ENCODE results near the gene SEC14L5. TPM values are rescaled to one million over a fixed set of nuclear protein-coding genes. Genes with fewer than 3 reads are reported as not detected.

The SEC14L5 gene
- total RNA-seq, 2 donors from 2014 or later, result 0.74 to 0.77 TPM

DNA sequence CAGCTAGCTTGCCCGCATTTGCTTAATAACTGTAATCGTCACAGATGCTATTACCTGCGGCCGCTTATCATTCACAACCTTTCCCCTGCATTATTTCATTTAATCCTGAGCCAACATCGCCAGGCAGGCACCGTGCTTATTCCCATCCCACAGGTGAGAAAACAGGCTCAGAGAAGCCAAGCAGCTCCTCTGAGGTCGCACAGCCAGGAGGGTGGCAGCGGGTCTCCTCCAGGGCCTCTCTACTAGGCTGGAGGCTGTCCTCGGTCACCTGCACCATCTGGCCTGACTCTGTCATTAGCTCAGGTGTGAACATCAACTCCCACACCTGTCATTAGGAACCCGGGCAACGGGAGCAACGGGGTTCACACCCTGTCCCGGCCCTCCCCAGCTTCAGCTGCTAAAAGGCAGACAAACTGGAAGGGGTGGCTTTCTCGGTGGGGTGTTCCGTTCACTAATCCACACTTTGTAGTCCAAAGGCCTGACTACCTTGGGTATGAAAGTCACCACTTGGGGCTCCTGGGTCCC is 24.2 kb upstream of the SEC14L5 start:
- Histone ChIP-seq H3K4me3 (no peak overlapping the region), H3K27ac (peak overlapping the region in 1 of 2 donors; percentile 90), H3K36me3 (no peaks in the 10 kb centered on the region), H3K27me3 (replicated peaks; ENCODE audit: insufficient read depth) (no peaks in the 10 kb centered on the region), H3K9me3 (no peaks in the 10 kb centered on the region), H3K4me1 (replicated peaks) (peaks cover 2% of the 10 kb centered on the region)
- TF ChIP-seq POLR2AphosphoS5 (IDR thresholded peaks at IDR 0.05) (no peak), POLR2A (IDR thresholded peaks at IDR 0.05) (no peak)
- TF ChIP-seq, protein P1, sequence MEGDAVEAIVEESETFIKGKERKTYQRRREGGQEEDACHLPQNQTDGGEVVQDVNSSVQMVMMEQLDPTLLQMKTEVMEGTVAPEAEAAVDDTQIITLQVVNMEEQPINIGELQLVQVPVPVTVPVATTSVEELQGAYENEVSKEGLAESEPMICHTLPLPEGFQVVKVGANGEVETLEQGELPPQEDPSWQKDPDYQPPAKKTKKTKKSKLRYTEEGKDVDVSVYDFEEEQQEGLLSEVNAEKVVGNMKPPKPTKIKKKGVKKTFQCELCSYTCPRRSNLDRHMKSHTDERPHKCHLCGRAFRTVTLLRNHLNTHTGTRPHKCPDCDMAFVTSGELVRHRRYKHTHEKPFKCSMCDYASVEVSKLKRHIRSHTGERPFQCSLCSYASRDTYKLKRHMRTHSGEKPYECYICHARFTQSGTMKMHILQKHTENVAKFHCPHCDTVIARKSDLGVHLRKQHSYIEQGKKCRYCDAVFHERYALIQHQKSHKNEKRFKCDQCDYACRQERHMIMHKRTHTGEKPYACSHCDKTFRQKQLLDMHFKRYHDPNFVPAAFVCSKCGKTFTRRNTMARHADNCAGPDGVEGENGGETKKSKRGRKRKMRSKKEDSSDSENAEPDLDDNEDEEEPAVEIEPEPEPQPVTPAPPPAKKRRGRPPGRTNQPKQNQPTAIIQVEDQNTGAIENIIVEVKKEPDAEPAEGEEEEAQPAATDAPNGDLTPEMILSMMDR (IDR thresholded peaks at IDR 0.05), result no peak
- WGBS, result 77% methylated on average over 15 of the region's 15 CpGs
- intact Hi-C loops (cut with DNase I), result no loop called here
- DNase-seq (ENCODE audit: low spot score), result no peak

DNA sequence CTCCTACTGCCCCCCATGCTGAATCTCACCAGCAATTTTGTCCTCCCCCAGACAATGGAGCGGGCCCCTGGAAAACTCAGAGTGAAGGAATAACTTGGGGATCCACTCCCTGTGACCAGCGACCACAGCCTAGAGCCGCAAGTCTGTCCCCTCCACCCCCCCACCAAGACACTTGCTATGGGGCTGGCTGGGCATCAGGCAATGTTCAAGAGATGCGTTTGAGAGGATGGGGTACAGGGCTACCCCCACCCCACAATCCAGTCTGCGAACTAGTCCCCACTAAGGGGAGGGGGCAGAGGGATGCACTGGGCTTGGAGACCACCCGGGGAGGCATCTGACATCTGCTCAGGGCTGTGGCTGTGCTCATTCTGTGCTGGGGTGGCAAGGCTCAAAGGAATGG is 23.5 kb upstream of the SEC14L5 start:
- no peaks in the 10 kb centered on the region for H3K36me3 ChIP-seq
- peak overlapping the region; percentile 86 to 90 for H3K27ac ChIP-seq
- 91% methylated on average over 6 of the region's 6 CpGs for WGBS
- no peak overlapping the region for H3K4me3 ChIP-seq
- H3K27me3 ChIP-seq (replicated peaks; ENCODE audit: insufficient read depth), result no peaks in the 10 kb centered on the region
- TF ChIP-seq POLR2A (IDR thresholded peaks at IDR 0.05) (no peak), POLR2AphosphoS5 (IDR thresholded peaks at IDR 0.05) (no peak)
- TF ChIP-seq, protein P1 (IDR thresholded peaks at IDR 0.05), result no peak
- peaks cover 2% of the 10 kb centered on the region for H3K4me1 ChIP-seq (replicated peaks)
- no peaks in the 10 kb centered on the region for H3K9me3 ChIP-seq
- intact Hi-C loops (cut with DNase I), result no loop called here
- DNase-seq (ENCODE audit: low spot score), result no peak

- Histone ChIP-seq H3K9me3 (no peaks in the 10 kb centered on the region), H3K36me3 (no peaks in the 10 kb centered on the region), H3K4me3 (peak overlapping the region; percentile 66 to 73), H3K27ac (peak overlapping the region; percentile 86 to 90), H3K4me1 (replicated peaks) (peaks cover 2% of the 10 kb centered on the region), H3K27me3 (replicated peaks; ENCODE audit: insufficient read depth) (no peaks in the 10 kb centered on the region)
- intact Hi-C loops (cut with DNase I), result no loop called here
- peak; percentile 91 for DNase-seq (ENCODE audit: low spot score)
- TF ChIP-seq, protein P1 (IDR thresholded peaks at IDR 0.05), result no peak
- TF ChIP-seq POLR2A (IDR thresholded peaks at IDR 0.05) (no peak), POLR2AphosphoS5 (IDR thresholded peaks at IDR 0.05) (peak; percentile 93)
- 37% methylated on average over 19 of the region's 19 CpGs for WGBS
Measured at GRCh38 chr16:4935241-4935855, 22.8 kb upstream of the SEC14L5 start.

DNA sequence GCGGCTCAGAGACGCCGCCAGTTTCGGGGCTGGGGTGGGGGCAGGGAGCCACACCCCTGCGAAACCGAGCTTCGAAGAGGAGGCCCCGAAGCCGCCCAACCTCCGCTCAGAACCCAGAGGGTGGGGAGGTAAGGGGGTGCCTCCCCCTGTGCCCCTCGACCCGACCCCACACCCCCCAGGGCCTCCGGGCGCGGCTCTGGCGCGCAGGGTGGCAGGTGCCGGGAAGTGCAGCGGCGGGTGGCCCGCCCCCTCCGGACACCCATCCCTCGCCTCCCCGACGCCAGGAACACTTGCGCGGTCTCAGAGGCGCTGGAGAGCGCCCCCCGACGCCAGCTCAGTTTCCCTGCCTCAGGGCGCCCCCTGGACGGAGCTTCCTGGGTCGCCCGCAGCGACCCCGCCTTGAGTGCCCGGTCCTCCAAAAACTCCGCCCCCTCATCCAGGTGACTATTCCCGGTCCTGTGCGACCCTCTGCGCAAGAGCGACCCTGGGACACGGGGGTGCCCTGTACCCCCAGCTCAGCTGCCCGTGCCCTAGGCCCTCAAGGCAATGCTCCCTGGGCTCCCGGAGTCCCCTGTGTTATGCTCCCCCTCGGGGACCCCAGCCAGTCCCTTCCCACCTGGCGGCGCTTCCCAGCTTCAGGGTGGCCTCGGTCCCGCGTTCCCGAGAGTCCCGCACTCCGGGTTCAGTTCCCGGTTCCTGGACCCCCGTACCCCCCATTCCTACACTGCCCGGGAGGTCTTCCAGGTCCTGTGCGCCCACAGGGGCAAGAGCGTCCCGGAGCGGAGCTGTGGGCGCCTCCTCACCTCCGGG is 21.7 kb upstream of the SEC14L5 start:
- no peaks in the 10 kb centered on the region for H3K36me3 ChIP-seq
- peak; percentile 40 for DNase-seq (ENCODE audit: low spot score)
- WGBS, result 3% methylated on average over 33 of the region's 64 CpGs
- no peaks in the 10 kb centered on the region for H3K9me3 ChIP-seq
- no peaks in the 10 kb centered on the region for H3K27me3 ChIP-seq (replicated peaks; ENCODE audit: insufficient read depth)
- H3K4me1 ChIP-seq (replicated peaks), result peaks cover 2% of the 10 kb centered on the region
- H3K4me3 ChIP-seq, result peak overlapping the region; percentile 66 to 73
- intact Hi-C loops (cut with DNase I), result no loop called here
- no peak for TF ChIP-seq POLR2A (IDR thresholded peaks at IDR 0.05)
- TF ChIP-seq, protein P1 (IDR thresholded peaks at IDR 0.05), result peak in 2 of 4 experiments; percentile 27 to 41
- TF ChIP-seq POLR2AphosphoS5 (IDR thresholded peaks at IDR 0.05), result no peak
- H3K27ac ChIP-seq, result peak overlapping the region; percentile 86 to 90

All from prostate gland (tissue), 2 donors.